ENCODE measurements around the gene MPP3.

DNA sequence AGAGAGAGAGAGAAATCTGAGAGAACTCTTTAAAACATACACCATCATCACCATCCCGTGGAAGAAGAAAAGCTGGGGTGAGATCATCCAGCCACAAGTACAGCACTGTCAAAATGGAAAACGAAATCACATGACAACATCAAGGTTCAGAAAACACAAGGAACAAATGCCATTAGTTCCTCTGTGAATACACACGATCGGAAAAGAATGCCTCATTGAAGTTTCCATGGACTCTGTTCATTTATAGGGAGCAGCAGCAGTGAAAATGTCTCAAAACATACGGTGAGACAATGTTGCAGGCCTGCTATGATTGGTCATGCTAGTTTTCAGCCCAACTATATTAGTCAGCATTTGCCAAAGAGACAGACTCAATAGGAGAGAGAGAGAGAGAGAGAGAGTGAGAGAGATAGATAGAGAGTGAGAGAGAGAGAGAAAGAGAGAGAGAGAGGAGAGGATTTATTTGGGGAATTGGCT is 48.3 kb downstream of the MPP3 start:
- TF ChIP-seq POLR2A (IDR thresholded peaks at IDR 0.05; ENCODE audit: low read depth, low read length) (no peak), POLR2AphosphoS5 (IDR thresholded peaks at IDR 0.05; ENCODE audit: low read depth, low read length) (no peak)

All from GM12892 (cell line).